Measurements from ENCODE around the gene RPAP3.

GRCh38 chr12:47745485-47746041 is 39.7 kb upstream of the RPAP3 start:
- TF ChIP-seq CTCF (IDR thresholded peaks at IDR 0.05; ENCODE audit: poor library complexity, severe bottlenecking), result no peak
- no peak for TF ChIP-seq RAD21 (conservative IDR thresholded peaks at IDR 0.05)
- TF ChIP-seq TAF1 (IDR thresholded peaks at IDR 0.05; ENCODE audit: low read depth), result no peak
- no peak for TF ChIP-seq EZH2 (IDR thresholded peaks at IDR 0.05; ENCODE audit: borderline replicate concordance, insufficient read depth, low read length, poor library complexity, severe bottlenecking)
